HCT116 (cell line): ENCODE results near the gene GPR75. TPM values are rescaled to one million over a fixed set of nuclear protein-coding genes. Genes with fewer than 3 reads are reported as not detected.

Source experiments
- ATAC-seq: fragments of 200-7000 bp; cut with Tn5 transposase; 2 replicates; pipeline ENCODE4 v1.9.1; 2020; ENCODE audit warnings: mild to moderate bottlenecking, moderate library complexity
- BruUV-seq: library from RNA; stranded (reverse); fragments of 400-500 nt; replicated peaks from 2 replicates; lab custom pipeline; 2021; lab: Mats Ljungman, UMichigan
- CTCF ChIA-PET: fragments of 300-600 bp; sonication (Branson Sonifier 250); formaldehyde crosslinking; loops from one replicate; lab custom pipeline; 2021; ENCODE audit warnings: antibody characterized with exemption; lab: Charles Lee
- POLR2A ChIA-PET: fragments of 300-600, 350-600 bp; sonication (Branson Sonifier 250); formaldehyde crosslinking; loops from one replicate; lab custom pipeline; 2021; ENCODE audit warnings: antibody characterized with exemption; lab: Charles Lee
- RAD21 ChIA-PET, 2 experiments: fragments of 300-600 bp; sonication (Branson Sonifier 250); formaldehyde crosslinking; loops; one replicate each; lab custom pipeline; 2023; ENCODE audit warnings: low total read pairs in 2 of 2; ENCODE audit not compliant: uncharacterized antibody in 2 of 2, unreplicated experiment in 2 of 2, low non-redundant PET in 1 of 2; lab: Charles Lee
- DNase-seq: peaks from one replicate; pipeline ENCODE4 v3.0.0-alpha.2; 2010; ENCODE audit warnings: low read depth, low spot score
- H2AFZ ChIP-seq: fragments of 200-600 bp; shearing (Covaris generic), sonication (generic); 2 replicates; pipeline ENCODE4 v1.6.1; 2017; ENCODE audit warnings: low read depth, mixed run types, mixed read lengths, antibody characterized with exemption, low read length; ENCODE audit not compliant: poor library complexity, severe bottlenecking
- H3K27ac ChIP-seq: 2 replicates; pipeline ENCODE4 v1.5.1; 2012; ENCODE audit warnings: low read depth, low read length
- H3K27me3 ChIP-seq: fragments of 200-600 bp; sonication (generic); 2 replicates; pipeline ENCODE4 v1.6.1; 2016; ENCODE audit warnings: mixed run types, low read length, mixed read lengths; ENCODE audit not compliant: insufficient read depth
- H3K36me3 ChIP-seq, 2 experiments: fragments of 200-500 bp in 1 of 2; fragments of 200-600 bp in 1 of 2; sonication (Bioruptor generic) in 1 of 2; sonication (generic) in 1 of 2; 2 replicates each; pipeline versions ENCODE4 v1.5.1 to v1.6.1; 2014 to 2016; ENCODE audit warnings: low read length in 2 of 2, inconsistent platforms in 1 of 2, mixed read lengths in 1 of 2, mixed run types in 1 of 2; ENCODE audit not compliant: insufficient read depth in 2 of 2, control insufficient read depth in 1 of 2
- H3K4me1 ChIP-seq, 2 experiments: fragments of 200-600 bp in 1 of 2; sonication (generic) in 1 of 2; 2 replicates each; pipeline versions ENCODE4 v1.5.1 to v1.6.1; 2012 to 2017; ENCODE audit warnings: low read length in 2 of 2, inconsistent platforms in 1 of 2, mild to moderate bottlenecking in 1 of 2, mixed read lengths in 1 of 2, mixed run types in 1 of 2, moderate library complexity in 1 of 2; ENCODE audit not compliant: insufficient read depth in 2 of 2, control insufficient read depth in 1 of 2
- H3K4me2 ChIP-seq: fragments of 200-600 bp; sonication (generic); 2 replicates; pipeline ENCODE4 v1.6.1; 2017; ENCODE audit warnings: mixed run types, low read length, mixed read lengths
- H3K4me3 ChIP-seq, 2 experiments: fragments of 200-600 bp in 1 of 2; sonication (generic) in 1 of 2; replicated peaks in 1 of 2; 2 replicates each; pipeline ENCODE4 v1.5.1; 2011 to 2016; ENCODE audit warnings: low read length in 2 of 2, control low read depth in 1 of 2, low read depth in 1 of 2, mild to moderate bottlenecking in 1 of 2, mixed read lengths in 1 of 2, mixed run types in 1 of 2
- H3K79me2 ChIP-seq: fragments of 200-600 bp; sonication (generic); 2 replicates; pipeline ENCODE4 v1.6.1; 2017; ENCODE audit warnings: mild to moderate bottlenecking, mixed run types, low read length, moderate library complexity, mixed read lengths; ENCODE audit not compliant: insufficient read depth
- H3K9ac ChIP-seq: fragments of 200-600 bp; sonication (generic); 2 replicates; pipeline ENCODE4 v1.6.1; 2016; ENCODE audit warnings: low read length, mixed read lengths
- H3K9me2 ChIP-seq: fragments of 200-600 bp; sonication (generic), shearing (Covaris generic); 2 replicates; pipeline ENCODE4 v1.6.1; 2017; ENCODE audit warnings: mixed run types, mild to moderate bottlenecking, moderate library complexity; ENCODE audit not compliant: insufficient read depth
- H3K9me3 ChIP-seq, 2 experiments: fragments of 200-500 bp in 1 of 2; fragments of 200-600 bp in 1 of 2; sonication (Bioruptor generic) in 1 of 2; sonication (generic) in 1 of 2; 2 replicates each; pipeline ENCODE4 v1.6.1; 2014 to 2017; ENCODE audit warnings: low read length in 2 of 2, mixed read lengths in 2 of 2, inconsistent platforms in 1 of 2, low read depth in 1 of 2, mild to moderate bottlenecking in 1 of 2, mixed run types in 1 of 2, moderate library complexity in 1 of 2; ENCODE audit not compliant: control insufficient read depth in 1 of 2, insufficient read depth in 1 of 2
- H4K20me1 ChIP-seq: fragments of 200-600 bp; sonication (generic), shearing (Covaris generic); 2 replicates; pipeline ENCODE4 v1.6.1; 2017; ENCODE audit warnings: mixed run types, mild to moderate bottlenecking, moderate library complexity; ENCODE audit not compliant: insufficient read depth
- EGR1 ChIP-seq: IDR thresholded peaks from 2 replicates; pipeline ENCODE4 v1.6.1; 2012; ENCODE audit warnings: low read depth
- EZH2 ChIP-seq: fragments of 200-600 bp; sonication (generic); IDR thresholded peaks from 2 replicates; pipeline ENCODE4 v1.6.1; 2017; ENCODE audit warnings: antibody characterized with exemption, mixed run types
- FOSL1 ChIP-seq: IDR thresholded peaks from 2 replicates; pipeline ENCODE4 v1.6.1; 2012; ENCODE audit warnings: low read depth
- SIN3A ChIP-seq: IDR thresholded peaks from 2 replicates; pipeline ENCODE4 v1.6.1; 2012; ENCODE audit warnings: low read depth
- SRF ChIP-seq: IDR thresholded peaks from 2 replicates; pipeline ENCODE4 v1.6.1; 2012; ENCODE audit warnings: low read depth
- ZFX ChIP-seq: fragments of 450-650 bp; IDR thresholded peaks from 2 replicates; pipeline ENCODE4 v1.6.1; 2017
- intact Hi-C: fragments of 100-400 bp; cut with micrococcal nuclease; formaldehyde crosslinking; loops from 2 replicates; pipeline ENCODE4 v1.10.0; 2022
- total RNA-seq: library from RNA; stranded (reverse); gene quantifications from one replicate; pipeline ENCODE4 v1.2.1, GENCODE V29; 2021; ENCODE audit not compliant: unreplicated experiment
- TF ChIP-seq, protein P1 (sequence below): IDR thresholded peaks from 2 replicates; pipeline ENCODE4 v1.6.1; 2011; ENCODE audit warnings: mild to moderate bottlenecking, low read length, moderate library complexity; ENCODE audit not compliant: insufficient replicate concordance; ENCODE audit errors: extremely low read depth
- TF ChIP-seq, protein P2 (sequence below): IDR thresholded peaks from 2 replicates; pipeline ENCODE4 v1.6.1; 2012; ENCODE audit warnings: low read depth

The GPR75 gene
- total RNA-seq, 1 experiment from 2014 or later = 1.2 TPM

DNA sequence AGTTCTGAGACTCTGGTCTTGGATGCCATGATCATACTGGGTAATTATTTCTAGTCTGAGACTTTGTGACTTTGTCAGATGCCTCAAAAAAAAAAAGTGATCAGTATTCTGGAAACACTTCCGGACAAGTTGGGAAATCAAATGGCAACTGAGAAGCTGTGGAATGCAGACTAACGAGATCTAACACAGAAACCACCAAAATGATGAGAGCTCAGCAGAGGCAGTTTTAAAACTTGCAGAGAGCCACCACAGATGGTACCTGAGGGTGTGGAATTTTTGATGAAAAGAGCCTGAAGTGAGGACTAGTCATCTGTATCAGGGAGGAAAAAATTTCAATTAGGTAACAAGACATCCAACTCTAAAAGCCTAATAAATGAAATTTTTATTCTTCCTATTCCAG is 5.5 kb upstream of the GPR75 start:
- POLR2A ChIA-PET = no interaction called here
- Histone ChIP-seq H3K36me3 (peaks cover 12 to 17% of the 10 kb centered on the region in 2 experiments), H3K27ac (no peak overlapping the region), H3K4me2 (no peak overlapping the region), H2AFZ (no peak overlapping the region), H4K20me1 (no peaks in the 10 kb centered on the region; the same call in 1 of the 2 replicates), H3K9ac (no peak overlapping the region), H3K9me2 (no peaks in the 10 kb centered on the region), H3K79me2 (no peaks in the 10 kb centered on the region), H3K4me1 (no peaks in the 10 kb centered on the region), H3K9me3 (no peaks in the 10 kb centered on the region), H3K27me3 (no peaks in the 10 kb centered on the region), H3K4me3 (no peak overlapping the region)
- BruUV-seq = no TSS peak
- TF ChIP-seq, protein P1, sequence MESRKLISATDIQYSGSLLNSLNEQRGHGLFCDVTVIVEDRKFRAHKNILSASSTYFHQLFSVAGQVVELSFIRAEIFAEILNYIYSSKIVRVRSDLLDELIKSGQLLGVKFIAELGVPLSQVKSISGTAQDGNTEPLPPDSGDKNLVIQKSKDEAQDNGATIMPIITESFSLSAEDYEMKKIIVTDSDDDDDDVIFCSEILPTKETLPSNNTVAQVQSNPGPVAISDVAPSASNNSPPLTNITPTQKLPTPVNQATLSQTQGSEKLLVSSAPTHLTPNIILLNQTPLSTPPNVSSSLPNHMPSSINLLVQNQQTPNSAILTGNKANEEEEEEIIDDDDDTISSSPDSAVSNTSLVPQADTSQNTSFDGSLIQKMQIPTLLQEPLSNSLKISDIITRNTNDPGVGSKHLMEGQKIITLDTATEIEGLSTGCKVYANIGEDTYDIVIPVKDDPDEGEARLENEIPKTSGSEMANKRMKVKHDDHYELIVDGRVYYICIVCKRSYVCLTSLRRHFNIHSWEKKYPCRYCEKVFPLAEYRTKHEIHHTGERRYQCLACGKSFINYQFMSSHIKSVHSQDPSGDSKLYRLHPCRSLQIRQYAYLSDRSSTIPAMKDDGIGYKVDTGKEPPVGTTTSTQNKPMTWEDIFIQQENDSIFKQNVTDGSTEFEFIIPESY = no peak
- RAD21 ChIA-PET = no interaction called here
- CTCF ChIA-PET = no interaction called here
- no peak for ATAC-seq
- intact Hi-C loops = no loop called here
- DNase-seq = no peak

DNA sequence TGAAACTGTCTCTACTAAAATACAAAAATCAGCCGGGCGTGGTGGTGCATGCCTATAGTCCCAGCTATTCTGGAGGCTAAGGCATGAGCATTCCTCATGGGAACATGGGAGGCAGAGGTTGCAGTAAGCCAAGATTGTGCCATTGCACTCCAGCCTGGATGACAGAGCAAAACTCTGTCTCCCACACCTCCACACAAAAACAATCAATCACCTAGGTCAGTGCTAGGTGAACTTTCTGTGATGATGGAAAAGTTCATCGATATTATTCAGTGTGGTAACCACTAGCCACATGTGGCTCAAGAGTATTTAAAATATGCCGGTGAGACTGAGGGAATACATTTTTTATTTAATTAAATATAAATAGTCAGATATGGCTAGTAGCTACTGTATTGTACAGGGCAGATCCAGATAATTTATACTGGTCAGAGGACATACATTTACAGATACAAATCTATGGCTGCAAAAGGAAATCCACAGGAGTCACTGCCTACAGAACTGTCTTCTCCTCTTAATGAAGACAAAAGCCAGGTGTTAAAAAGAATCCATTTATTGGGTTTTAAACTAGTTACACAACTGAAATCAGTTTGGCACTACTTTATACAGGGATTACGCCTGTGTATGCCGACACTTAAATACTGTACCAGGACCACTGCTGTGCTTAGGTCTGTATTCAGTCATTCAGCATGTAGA is 3.9 kb upstream of the GPR75 start:
- CTCF ChIA-PET = no interaction called here
- TF ChIP-seq ZFX (no peak), EZH2 (no peak), SRF (no peak), SIN3A (no peak), FOSL1 (no peak), EGR1 (no peak)
- TF ChIP-seq, protein P2, sequence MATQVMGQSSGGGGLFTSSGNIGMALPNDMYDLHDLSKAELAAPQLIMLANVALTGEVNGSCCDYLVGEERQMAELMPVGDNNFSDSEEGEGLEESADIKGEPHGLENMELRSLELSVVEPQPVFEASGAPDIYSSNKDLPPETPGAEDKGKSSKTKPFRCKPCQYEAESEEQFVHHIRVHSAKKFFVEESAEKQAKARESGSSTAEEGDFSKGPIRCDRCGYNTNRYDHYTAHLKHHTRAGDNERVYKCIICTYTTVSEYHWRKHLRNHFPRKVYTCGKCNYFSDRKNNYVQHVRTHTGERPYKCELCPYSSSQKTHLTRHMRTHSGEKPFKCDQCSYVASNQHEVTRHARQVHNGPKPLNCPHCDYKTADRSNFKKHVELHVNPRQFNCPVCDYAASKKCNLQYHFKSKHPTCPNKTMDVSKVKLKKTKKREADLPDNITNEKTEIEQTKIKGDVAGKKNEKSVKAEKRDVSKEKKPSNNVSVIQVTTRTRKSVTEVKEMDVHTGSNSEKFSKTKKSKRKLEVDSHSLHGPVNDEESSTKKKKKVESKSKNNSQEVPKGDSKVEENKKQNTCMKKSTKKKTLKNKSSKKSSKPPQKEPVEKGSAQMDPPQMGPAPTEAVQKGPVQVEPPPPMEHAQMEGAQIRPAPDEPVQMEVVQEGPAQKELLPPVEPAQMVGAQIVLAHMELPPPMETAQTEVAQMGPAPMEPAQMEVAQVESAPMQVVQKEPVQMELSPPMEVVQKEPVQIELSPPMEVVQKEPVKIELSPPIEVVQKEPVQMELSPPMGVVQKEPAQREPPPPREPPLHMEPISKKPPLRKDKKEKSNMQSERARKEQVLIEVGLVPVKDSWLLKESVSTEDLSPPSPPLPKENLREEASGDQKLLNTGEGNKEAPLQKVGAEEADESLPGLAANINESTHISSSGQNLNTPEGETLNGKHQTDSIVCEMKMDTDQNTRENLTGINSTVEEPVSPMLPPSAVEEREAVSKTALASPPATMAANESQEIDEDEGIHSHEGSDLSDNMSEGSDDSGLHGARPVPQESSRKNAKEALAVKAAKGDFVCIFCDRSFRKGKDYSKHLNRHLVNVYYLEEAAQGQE = no peak
- no TSS peak for BruUV-seq
- H3K4me1 ChIP-seq = no peaks in the 10 kb centered on the region
- no peak for DNase-seq
- H3K4me2 ChIP-seq = no peak overlapping the region
- RAD21 ChIA-PET = no interaction called here
- H3K27ac ChIP-seq = no peak overlapping the region
- H3K79me2 ChIP-seq = no peaks in the 10 kb centered on the region
- POLR2A ChIA-PET = no interaction called here
- H3K27me3 ChIP-seq = no peaks in the 10 kb centered on the region
- no peaks in the 10 kb centered on the region for H3K9me2 ChIP-seq
- ATAC-seq = no peak
- H4K20me1 ChIP-seq = no peaks in the 10 kb centered on the region; the same call in 1 of the 2 replicates
- H3K9ac ChIP-seq = no peak overlapping the region
- no peak overlapping the region for H2AFZ ChIP-seq
- no peak overlapping the region for H3K4me3 ChIP-seq
- intact Hi-C loops = loop anchor here (1.0 kb wide), 1 partner anchor 9 kb away; no protein-coding TSS in a partner anchor
- peaks cover 10 to 17% of the 10 kb centered on the region in 2 experiments for H3K36me3 ChIP-seq
- no peaks in the 10 kb centered on the region for H3K9me3 ChIP-seq
